ENCODE data around the gene DNAAF3.

Gene DNAAF3

GRCh38 chr19:55153652-55154264, 12.7 kb downstream of the DNAAF3 start:
- DNase-seq (ENCODE audit: low spot score), result no peak

- no peak for DNase-seq (ENCODE audit: low spot score)
These were observed 14.4 kb downstream of the DNAAF3 start for GRCh38 chr19:55152017-55152416.

DNA sequence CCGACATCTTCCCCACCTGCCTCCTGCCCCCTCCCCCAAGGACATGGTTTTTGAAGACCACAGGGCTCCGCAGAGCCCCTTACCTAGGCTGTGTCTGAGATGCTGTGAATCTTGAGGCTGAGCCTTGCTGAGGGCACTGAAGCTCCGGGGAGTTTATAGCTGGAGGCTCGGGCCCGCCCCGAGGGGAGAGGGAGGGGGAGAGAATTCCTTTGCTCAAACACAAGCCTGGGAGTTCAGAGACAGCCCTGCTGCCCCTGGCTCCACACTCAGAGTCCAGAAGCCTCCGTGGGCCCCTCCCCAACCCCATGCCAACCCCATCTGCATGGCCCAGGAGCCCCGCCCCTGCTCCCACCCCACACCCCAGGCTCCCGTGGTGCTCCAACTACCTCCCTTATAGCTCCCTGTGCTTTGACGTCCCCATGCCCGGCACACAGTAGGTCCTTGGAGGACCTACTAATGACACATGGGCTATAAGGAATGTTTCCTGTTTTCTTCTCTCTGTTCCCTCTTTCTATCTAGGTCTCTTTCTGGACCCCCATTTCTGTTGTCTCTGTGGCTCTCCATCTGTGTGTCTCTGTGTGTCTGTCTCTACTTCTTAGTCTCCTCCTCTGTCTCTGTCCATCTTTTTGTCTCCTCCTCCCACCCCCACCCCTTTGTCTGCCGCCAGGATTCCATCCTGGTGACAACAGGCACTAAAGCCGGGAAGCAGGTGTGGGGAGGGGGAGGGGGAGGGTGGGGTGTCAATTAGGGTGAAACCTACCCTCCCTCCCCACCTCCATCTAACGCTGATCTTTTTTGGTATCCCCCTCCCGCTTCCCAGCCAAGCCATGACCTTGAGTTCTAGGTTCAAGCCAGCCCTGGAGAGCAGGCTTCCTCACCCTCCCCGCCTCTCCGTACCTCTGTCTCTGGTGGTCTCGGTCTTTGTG, 17.1 kb downstream of the DNAAF3 start, which contains the start of gene TNNT1:
TSS of gene TNNT1 (minus strand) at position 129 of the 926 bp plus-strand sequence. CDS start 2,049 bp downstream, outside the sequence.
- no peak for DNase-seq (ENCODE audit: low spot score)

- no peak for DNase-seq (ENCODE audit: low spot score)
These were observed 18.7 kb downstream of the DNAAF3 start for GRCh38 chr19:55147545-55148251.

DNA sequence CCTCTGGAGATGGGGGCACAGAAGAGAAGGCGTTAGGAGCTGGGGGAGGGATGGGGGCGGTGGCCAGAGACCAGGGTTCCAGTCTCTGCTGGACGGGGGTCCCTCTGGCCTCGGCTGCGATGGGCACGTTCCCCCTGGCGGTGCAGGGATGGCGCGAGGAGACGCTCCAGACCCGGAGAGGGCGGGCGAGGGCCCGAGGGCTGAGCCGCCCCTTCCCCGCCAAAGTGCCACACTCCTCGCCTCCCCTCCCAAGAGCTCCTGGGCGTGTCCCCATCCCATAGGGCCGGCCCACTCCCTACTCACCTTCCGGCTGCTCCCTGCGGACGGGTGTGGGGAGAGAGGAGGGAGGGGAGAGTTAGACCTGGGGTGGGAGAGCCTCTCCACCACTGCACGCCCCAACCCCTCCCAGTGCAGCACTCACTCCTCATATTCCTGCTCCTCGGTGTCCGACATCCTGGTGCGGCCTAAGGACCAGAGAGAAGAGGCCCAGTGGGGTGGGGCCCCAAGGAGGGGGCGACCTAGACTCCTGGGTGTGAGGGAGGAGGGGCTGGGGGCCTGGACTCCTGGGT, 19.6 kb downstream of the DNAAF3 start:
- peak; percentile 75 for DNase-seq (ENCODE audit: low spot score)

DNA sequence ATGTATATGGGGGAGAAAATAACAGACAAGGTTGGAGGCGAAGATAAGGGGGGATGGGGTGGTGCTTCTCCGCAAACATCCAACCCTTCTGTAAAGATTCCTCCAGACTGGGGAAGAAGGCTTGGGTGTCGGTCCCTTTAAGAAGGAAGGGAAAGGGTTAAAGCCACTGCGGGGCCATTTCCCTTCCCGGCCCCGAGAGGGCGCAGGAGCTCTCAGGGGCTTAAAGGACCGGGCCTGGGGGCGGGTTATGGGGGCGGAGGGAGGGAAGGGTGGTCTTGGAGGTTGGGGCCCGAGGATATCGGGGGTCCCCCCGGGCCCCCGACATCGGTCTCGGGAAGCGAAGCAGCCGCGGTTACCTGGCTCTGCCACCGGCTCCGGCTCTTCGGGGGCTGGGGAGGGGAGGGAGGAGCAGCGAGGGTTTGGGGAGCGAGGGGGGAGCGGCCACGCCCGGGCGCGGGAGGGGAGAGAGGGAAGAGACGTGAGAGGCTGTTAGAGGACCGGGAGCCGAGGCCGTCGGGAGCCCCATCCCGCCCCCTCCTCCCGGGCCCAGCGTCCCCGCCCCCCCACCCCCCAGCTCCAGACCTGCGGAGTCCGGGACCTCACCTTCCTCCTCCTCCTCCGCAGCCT, 20.2 kb downstream of the DNAAF3 start:
- peak; percentile 85 for DNase-seq (ENCODE audit: low spot score)

DNA sequence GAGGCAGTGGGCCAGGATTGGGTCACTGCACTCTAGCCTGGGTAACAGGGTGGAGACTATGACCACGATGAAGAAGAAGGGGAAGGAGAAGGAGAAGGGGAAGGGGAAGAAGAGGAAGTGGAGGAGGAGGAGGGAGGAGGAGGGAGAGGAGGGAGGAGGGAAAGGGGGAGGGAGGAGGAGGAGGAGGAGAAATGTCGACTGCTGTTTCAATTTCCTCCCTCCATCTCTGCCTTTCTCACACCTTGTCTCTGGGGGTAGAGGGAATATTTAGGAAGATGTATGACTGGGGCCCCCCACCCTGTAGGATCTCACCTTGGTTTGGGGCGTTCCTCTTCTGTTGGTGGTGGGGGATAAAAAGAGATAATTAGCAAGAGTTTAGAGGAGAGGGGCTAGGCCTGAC, 21.2 kb downstream of the DNAAF3 start:
- DNase-seq (ENCODE audit: low spot score), result no peak

DNA sequence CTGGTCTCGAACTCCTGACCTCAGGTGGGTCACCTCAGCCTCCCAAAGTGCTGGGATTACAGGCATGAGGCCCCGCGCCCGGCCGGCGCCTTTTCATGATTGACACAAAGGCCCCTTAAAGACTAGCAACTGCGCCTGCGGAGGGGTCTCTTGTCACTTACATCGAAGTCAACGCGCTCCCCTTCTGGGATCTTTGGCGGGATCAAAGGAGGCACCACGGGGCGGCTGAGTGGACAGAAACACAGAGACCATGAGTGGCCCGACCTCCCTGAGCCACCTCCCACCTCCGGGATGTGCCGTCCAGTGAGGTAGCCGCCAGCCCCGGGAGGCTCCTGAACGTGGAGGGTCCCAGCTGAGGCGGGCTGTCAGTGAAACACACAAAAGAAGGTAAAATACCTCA, 24.7 kb downstream of the DNAAF3 start:
- no peak for DNase-seq (ENCODE audit: low spot score)

GRCh38 chr19:55137915-55138314, 28.5 kb downstream of the DNAAF3 start:
- DNase-seq (ENCODE audit: low spot score), result no peak

DNA sequence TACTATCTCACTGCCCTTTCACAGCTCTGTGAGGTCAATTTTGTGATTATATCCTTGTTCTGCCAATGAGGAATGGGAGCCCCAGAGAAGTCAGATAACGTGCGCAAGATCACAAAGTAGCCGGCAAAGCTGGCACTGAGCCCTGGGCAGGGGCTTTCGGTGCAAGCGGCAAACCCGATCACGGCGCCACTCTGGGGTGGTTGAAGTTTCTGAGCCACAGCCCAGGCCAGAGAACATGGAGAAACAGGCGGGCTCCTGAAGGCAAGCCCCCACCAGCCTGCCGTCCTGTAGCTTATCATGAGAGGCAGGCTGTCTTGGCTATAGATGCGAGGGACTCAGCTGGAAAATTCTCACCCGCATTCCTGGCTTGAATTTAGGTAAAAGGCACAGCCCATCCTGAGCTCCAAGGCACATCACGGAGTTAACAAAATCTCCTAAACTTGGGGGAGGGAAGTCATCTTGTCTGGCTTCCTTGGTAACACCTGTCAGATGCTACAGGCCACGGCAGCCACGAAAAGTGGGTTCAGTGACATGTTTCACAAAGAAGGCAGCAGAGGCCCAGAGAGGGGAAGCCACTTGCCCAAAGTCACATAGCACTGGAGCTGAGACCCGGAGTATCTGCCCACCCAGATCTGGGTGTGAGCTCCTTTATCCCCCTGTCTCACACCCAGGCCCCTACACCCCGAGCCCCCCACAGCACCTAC, 29.9 kb downstream of the DNAAF3 start:
- DNase-seq (ENCODE audit: low spot score), result no peak

DNA sequence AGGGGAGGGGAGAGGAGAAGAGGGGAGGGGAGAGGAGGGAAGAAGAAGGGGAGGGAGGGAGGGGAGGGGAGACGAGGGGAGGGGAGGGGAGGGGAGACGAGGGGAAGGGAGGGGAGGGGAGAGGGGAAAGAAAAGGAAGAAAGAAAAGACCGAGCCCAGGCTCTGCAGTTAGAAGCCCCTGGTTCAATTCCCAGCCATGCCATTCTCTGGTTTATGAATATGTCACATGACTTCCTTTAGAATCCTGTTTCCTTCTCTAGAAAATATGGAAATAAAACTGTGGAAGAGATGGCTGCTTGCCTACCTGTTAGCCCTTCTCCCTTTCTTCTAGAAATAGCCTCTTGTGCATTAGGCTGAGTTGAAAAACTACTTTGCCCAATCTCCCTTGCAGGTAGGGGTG, 31.7 kb downstream of the DNAAF3 start:
- no peak for DNase-seq (ENCODE audit: low spot score)

DNA sequence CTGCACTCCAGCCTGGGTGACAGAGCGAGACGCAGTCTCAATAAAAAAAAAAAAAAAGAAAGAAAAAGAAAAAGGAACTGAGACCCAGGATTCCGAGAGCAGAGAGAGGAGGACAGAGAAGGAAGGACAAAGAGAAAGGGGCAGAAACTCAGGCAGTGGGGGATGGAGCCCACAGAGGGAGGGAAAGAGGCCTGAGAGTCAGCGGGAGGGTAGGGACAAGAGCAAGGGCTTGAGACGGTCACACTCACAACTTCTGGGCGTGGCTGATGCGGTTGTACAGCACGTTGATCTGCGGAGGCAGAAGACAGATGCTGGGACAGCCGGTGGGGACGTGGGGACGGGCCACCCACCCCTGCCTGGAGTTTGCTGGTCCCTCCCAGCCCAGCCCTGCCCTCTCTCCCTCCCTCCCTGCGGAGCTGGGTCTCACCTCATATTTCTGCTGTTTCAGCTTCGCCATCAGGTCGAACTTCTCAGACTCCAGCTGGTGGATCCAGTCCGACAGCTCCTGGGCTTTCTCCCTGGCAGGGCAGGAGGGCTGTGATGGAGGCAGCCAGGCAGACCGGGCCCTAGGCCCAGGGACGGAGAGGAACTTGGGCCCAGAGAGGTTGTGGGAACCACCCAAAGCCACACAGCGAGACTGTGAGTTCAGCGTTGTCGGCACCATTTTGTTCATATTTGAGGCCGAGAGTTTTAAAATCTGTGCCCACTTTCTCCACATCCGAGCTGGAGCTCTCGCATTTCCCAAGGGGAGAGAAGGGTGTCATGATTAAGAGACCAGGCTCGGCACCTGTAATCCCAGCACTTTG, 32.6 kb downstream of the DNAAF3 start:
- no peak for DNase-seq (ENCODE audit: low spot score)

GRCh38 chr19:55132453-55133129, 33.8 kb downstream of the DNAAF3 start:
- DNase-seq (ENCODE audit: low spot score), result peak; percentile 63

GRCh38 chr19:55131421-55131820, 35.0 kb downstream of the DNAAF3 start:
- DNase-seq (ENCODE audit: low spot score), result no peak

- DNase-seq (ENCODE audit: low spot score), result no peak
These were observed 47.4 kb downstream of the DNAAF3 start for GRCh38 chr19:55119053-55119452.

GRCh38 chr19:55118401-55118991, 47.9 kb downstream of the DNAAF3 start:
- DNase-seq (ENCODE audit: low spot score), result no peak

- peak; percentile 99 for DNase-seq (ENCODE audit: low spot score)
These were observed 48.6 kb downstream of the DNAAF3 start for GRCh38 chr19:55117663-55118391.

DNA sequence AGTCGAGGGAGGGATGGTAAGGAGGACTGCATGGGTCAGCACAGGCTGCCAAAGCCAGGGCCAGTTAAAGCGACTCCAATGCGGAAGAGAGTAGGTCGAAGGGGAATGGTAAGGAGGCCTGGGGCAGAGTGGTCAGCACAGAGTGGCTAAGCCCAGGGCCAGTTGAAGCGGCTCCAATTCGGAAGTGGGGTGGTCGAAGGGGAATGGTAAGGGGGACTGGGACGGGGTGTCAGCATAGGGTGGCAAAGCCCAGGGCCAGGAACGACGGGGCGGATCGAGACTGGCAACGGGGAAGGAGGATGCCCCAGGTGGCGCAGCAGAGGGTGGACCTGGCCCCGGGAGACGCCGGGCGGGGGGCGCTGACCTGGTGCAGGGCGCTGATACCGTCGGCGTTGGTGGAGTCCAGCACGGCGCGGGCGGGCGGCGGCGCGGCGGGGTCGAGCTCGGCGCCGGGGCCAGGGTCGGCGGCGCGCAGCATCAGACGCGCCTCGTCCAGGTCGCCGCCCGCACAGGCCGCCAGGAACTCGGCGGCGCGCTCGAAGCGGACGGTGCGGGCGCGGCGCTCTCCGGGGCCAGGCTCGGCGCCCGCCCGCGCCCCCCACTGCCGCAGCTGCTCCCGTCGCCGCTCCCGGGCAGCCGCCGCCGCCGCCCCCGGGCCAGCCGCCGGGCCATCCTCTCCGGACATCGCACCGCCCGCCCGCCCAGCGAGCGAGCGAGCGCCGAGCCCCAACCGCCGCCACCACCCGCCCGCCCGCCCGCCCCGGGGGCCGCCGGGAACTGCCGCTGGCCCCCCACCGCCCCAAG, 49.4 kb downstream of the DNAAF3 start, which contains the start of gene PPP1R12C:
TSS of gene PPP1R12C (minus strand) at position 779 of the 804 bp plus-strand sequence. CDS start at position 685, 94 bp downstream.
- no peak for DNase-seq (ENCODE audit: low spot score)
